ENCODE measurements around the gene BUD23.
A peak's percentile ranks its signal among the peaks of the same experiment; 100 is the strongest.

The BUD23 gene

GRCh38 chr7:73644688-73645286 is 38.6 kb upstream of the BUD23 start:
- H3K4me1 Mint-ChIP-seq = peaks cover 17% of the 10 kb centered on the region
- no peaks in the 10 kb centered on the region for H3K36me3 Mint-ChIP-seq (ENCODE audit: low read depth)
- peaks cover 68% of the 10 kb centered on the region for H3K27me3 Mint-ChIP-seq (ENCODE audit: low read depth, poor library complexity)

GRCh38 chr7:73645643-73646174 is 37.7 kb upstream of the BUD23 start:
- peaks cover 5% of the 10 kb centered on the region for H3K9me3 Mint-ChIP-seq
- peaks cover 17% of the 10 kb centered on the region for H3K4me1 Mint-ChIP-seq
- TF ChIP-seq CTCF (IDR thresholded peaks at IDR 0.05) = no peak
- DNase-seq = no peak
- H3K36me3 Mint-ChIP-seq (ENCODE audit: low read depth) = no peaks in the 10 kb centered on the region
- H3K27me3 Mint-ChIP-seq (ENCODE audit: low read depth, poor library complexity) = peaks cover 78% of the 10 kb centered on the region
- no peak overlapping the region for H3K27ac Mint-ChIP-seq
- H3K4me3 Mint-ChIP-seq = no peak overlapping the region

More at GRCh38 chr7:73644688-73645286, 38.6 kb upstream of the BUD23 start:
- no peak overlapping the region for H3K4me3 Mint-ChIP-seq
- H3K27ac Mint-ChIP-seq = no peak overlapping the region
- no peak for TF ChIP-seq CTCF (IDR thresholded peaks at IDR 0.05)
- DNase-seq = no peak
- H3K9me3 Mint-ChIP-seq = peaks cover 5% of the 10 kb centered on the region

- H3K9me3 Mint-ChIP-seq = peaks cover under 1% of the 10 kb centered on the region
- H3K27ac Mint-ChIP-seq = no peak overlapping the region
- peak overlapping the region; percentile 36 for H3K4me3 Mint-ChIP-seq
- peaks cover 88% of the 10 kb centered on the region for H3K27me3 Mint-ChIP-seq (ENCODE audit: low read depth, poor library complexity)
- H3K36me3 Mint-ChIP-seq (ENCODE audit: low read depth) = no peaks in the 10 kb centered on the region
- H3K4me1 Mint-ChIP-seq = peaks cover 17% of the 10 kb centered on the region
- no peak for TF ChIP-seq CTCF (IDR thresholded peaks at IDR 0.05)
- no peak for DNase-seq
These were observed 36.3 kb upstream of the BUD23 start for GRCh38 chr7:73646785-73647724.

- H3K4me3 Mint-ChIP-seq = peak overlapping the region; percentile 78
- no peaks in the 10 kb centered on the region for H3K9me3 Mint-ChIP-seq
- H3K27ac Mint-ChIP-seq = no peak overlapping the region
- H3K36me3 Mint-ChIP-seq (ENCODE audit: low read depth) = no peaks in the 10 kb centered on the region
- no peak for TF ChIP-seq CTCF (IDR thresholded peaks at IDR 0.05)
- H3K27me3 Mint-ChIP-seq (ENCODE audit: low read depth, poor library complexity) = peaks cover 90% of the 10 kb centered on the region
- peaks cover 17% of the 10 kb centered on the region for H3K4me1 Mint-ChIP-seq
- peak; percentile 49 for DNase-seq
These were observed 35.4 kb upstream of the BUD23 start for GRCh38 chr7:73647725-73648592.

GRCh38 chr7:73648593-73649332 is 34.6 kb upstream of the BUD23 start:
- TF ChIP-seq CTCF (IDR thresholded peaks at IDR 0.05) = no peak
- Mint-ChIP-seq H3K27ac (no peak overlapping the region), H3K9me3 (no peaks in the 10 kb centered on the region), H3K27me3 (ENCODE audit: low read depth, poor library complexity) (peaks cover 91% of the 10 kb centered on the region), H3K4me1 (peaks cover 17% of the 10 kb centered on the region), H3K4me3 (peak overlapping the region; percentile 78), H3K36me3 (ENCODE audit: low read depth) (no peaks in the 10 kb centered on the region)
- no peak for DNase-seq

Data from nephron progenitor cell (in vitro differentiated cells).